ENCODE measurements around the gene NCKAP5. TPM values are rescaled to one million over a fixed set of nuclear protein-coding genes. Genes with fewer than 3 reads are reported as not detected.
A peak's percentile ranks its signal among the peaks of the same experiment; 100 is the strongest.

The NCKAP5 gene
- total and polyA plus RNA-seq, 4 donors: 2.3 to 20.2 (median 8.1) TPM

GRCh38 chr2:133175926-133176325 is 392.3 kb downstream of the NCKAP5 start:
- H3K4me3 ChIP-seq: no peak overlapping the region
- no peaks in the 10 kb centered on the region for H3K9me3 ChIP-seq (ENCODE audit: control insufficient read depth in 4 of 4, insufficient read depth in 3 of 4, low read length in 3 of 4)
- H3K4me1 ChIP-seq (ENCODE audit: control insufficient read depth in 5 of 5, insufficient read depth in 5 of 5, low read length in 5 of 5): no peaks in the 10 kb centered on the region
- no peak overlapping the region for H3K9ac ChIP-seq (ENCODE audit: insufficient read depth in 1 of 2, low read length in 2 of 2)
- DNase-seq: no peak
- no peaks in the 10 kb centered on the region for H3K36me3 ChIP-seq (ENCODE audit: control insufficient read depth in 4 of 4, insufficient read depth in 4 of 4, low read length in 4 of 4)
- WGBS, 2 donors: 92 to 93% methylated on average over 3 of the region's 3 CpGs
- no peak overlapping the region for H3K27ac ChIP-seq (ENCODE audit: low read depth in 1 of 2, low read length in 1 of 2)
- TF ChIP-seq CTCF (IDR thresholded peaks at IDR 0.05; ENCODE audit: control extremely low read depth, extremely low read depth): no peak
- no peak for ATAC-seq (ENCODE audit: insufficient read depth, low FRiP score)
- H3K27me3 ChIP-seq (ENCODE audit: control insufficient read depth in 3 of 3, insufficient read depth in 3 of 3, low read length in 2 of 3): no peaks in the 10 kb centered on the region

- no peak for ATAC-seq (ENCODE audit: insufficient read depth, low FRiP score)
- no peak overlapping the region for H3K9ac ChIP-seq (ENCODE audit: insufficient read depth in 1 of 2, low read length in 2 of 2)
- no peak for DNase-seq
- no peak overlapping the region for H3K4me3 ChIP-seq
- H3K27me3 ChIP-seq (ENCODE audit: control insufficient read depth in 3 of 3, insufficient read depth in 3 of 3, low read length in 2 of 3): no peaks in the 10 kb centered on the region
- TF ChIP-seq CTCF (IDR thresholded peaks at IDR 0.05; ENCODE audit: control extremely low read depth, extremely low read depth): no peak
- H3K27ac ChIP-seq (ENCODE audit: low read depth in 1 of 2, low read length in 1 of 2): no peak overlapping the region
- no peaks in the 10 kb centered on the region for H3K36me3 ChIP-seq (ENCODE audit: control insufficient read depth in 4 of 4, insufficient read depth in 4 of 4, low read length in 4 of 4)
- H3K9me3 ChIP-seq (ENCODE audit: control insufficient read depth in 4 of 4, insufficient read depth in 3 of 4, low read length in 3 of 4): no peaks in the 10 kb centered on the region
- no peaks in the 10 kb centered on the region for H3K4me1 ChIP-seq (ENCODE audit: control insufficient read depth in 5 of 5, insufficient read depth in 5 of 5, low read length in 5 of 5)
These were observed 395.0 kb downstream of the NCKAP5 start for GRCh38 chr2:133173224-133173623.

GRCh38 chr2:133171393-133172004 is 396.8 kb downstream of the NCKAP5 start:
- peak; percentile 29 for TF ChIP-seq CTCF (IDR thresholded peaks at IDR 0.05; ENCODE audit: control extremely low read depth, extremely low read depth)
- H3K9ac ChIP-seq (ENCODE audit: insufficient read depth in 1 of 2, low read length in 2 of 2): no peak overlapping the region
- 16 to 18% methylated on average over 3 of the region's 3 CpGs for WGBS, 2 donors
- no peak overlapping the region for H3K4me3 ChIP-seq
- H3K9me3 ChIP-seq (ENCODE audit: control insufficient read depth in 4 of 4, insufficient read depth in 3 of 4, low read length in 3 of 4): no peaks in the 10 kb centered on the region
- H3K27ac ChIP-seq (ENCODE audit: low read depth in 1 of 2, low read length in 1 of 2): no peak overlapping the region
- H3K27me3 ChIP-seq (ENCODE audit: control insufficient read depth in 3 of 3, insufficient read depth in 3 of 3, low read length in 2 of 3): no peaks in the 10 kb centered on the region
- DNase-seq (peak in 2 of 3 donors; percentile 81 to 84), ATAC-seq (ENCODE audit: insufficient read depth, low FRiP score) (no peak)
- no peaks in the 10 kb centered on the region for H3K36me3 ChIP-seq (ENCODE audit: control insufficient read depth in 4 of 4, insufficient read depth in 4 of 4, low read length in 4 of 4)
- H3K4me1 ChIP-seq (ENCODE audit: control insufficient read depth in 5 of 5, insufficient read depth in 5 of 5, low read length in 5 of 5): no peaks in the 10 kb centered on the region

Data from lung (tissue), 12 donors.